HG03469 (cell line): ENCODE data around the gene PEX5L.

Experiments used
- ATAC-seq: cut with Tn5 transposase; IDR thresholded peaks from one replicate; pipeline ENCODE4 v1.9.1; 2021; ENCODE audit warnings: mild to moderate bottlenecking, moderate library complexity, moderate number of reproducible peaks; ENCODE audit not compliant: unreplicated experiment

The PEX5L gene

GRCh38 chr3:179957264-179957845 lies 79.4 kb downstream of the PEX5L start:
- ATAC-seq = no peak

- ATAC-seq = peak; percentile 94
These were observed 80.3 kb downstream of the PEX5L start for GRCh38 chr3:179956416-179956830.

DNA sequence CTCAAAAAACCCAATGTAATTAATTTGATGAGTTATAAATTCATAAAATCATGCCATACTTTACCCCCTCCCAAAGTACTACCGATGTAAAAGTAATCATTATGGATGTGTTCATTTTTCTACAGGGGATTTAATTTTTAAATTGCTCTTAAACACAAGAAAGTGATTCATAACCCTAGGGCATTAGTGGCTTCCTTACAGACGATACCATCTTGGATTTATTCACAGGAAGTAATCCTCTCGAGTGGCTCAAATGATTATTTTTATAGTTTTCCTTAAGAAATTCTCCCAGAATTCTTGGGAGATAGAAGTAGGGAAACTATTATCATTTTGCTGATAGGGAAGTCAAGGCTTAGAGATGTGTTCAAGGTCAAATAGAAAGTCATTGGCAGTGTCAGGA lies 80.9 kb downstream of the PEX5L start:
- no peak for ATAC-seq

DNA sequence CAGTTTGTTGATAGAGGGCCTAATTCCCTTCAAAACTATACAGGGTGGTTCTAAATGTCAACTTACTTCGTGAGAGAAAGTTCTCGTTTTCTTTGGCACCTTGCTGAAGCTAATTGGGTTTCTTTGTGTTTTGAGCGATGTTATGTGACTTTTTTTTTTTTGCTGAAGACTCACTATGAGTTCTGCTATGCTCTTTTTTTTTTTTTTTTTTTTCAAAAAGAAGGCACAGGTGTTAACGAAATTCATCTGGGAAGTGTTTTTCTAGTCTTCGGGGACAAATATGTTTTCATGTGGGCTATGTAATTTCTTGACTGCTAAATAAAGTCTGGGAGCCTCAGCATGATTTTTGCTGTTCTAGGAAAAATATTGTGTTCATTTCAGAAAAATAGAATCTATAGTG lies 81.5 kb downstream of the PEX5L start:
- no peak for ATAC-seq

GRCh38 chr3:179953993-179954870 lies 82.5 kb downstream of the PEX5L start:
- ATAC-seq = no peak

DNA sequence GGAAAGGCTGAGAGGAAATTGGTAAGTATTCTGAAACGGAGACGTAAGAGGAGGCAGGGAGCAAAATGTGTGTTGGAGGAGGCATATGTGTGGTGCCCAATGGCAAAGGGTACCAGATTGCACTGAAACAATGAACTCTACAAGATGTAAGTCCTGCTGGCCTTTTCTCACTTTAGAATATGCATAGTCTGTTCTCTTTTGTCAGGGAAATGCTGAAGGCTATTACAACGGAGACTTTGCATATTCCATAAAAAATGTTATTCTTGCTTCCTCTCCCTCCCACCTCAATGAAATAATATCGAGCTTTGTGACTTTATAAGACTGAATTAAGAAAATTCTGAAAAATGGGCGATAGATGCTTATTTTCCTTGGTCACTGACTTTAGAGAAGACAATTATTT lies 85.9 kb downstream of the PEX5L start:
- ATAC-seq = no peak

DNA sequence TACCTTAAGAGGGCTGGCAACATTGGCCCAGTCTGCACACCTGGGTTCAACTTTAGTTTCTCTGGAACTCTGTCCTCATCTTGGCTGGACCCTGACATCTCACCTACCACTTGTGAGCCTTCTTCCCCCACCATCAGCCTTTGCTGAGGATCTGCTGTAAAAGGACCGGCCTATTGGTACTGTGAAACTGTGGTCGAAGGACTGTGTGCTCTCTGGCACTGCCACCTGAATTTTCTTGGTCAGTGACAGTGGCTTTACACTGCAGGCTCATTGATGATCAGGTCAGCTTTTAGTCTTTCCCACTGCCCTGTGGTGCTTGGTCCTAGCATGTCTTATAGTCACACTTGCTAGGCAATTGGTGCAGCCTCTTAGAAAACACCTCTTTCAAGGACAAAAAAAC lies 86.9 kb downstream of the PEX5L start:
- no peak for ATAC-seq

- peak; percentile 67 for ATAC-seq
These were observed 87.3 kb downstream of the PEX5L start for GRCh38 chr3:179949412-179949811.

DNA sequence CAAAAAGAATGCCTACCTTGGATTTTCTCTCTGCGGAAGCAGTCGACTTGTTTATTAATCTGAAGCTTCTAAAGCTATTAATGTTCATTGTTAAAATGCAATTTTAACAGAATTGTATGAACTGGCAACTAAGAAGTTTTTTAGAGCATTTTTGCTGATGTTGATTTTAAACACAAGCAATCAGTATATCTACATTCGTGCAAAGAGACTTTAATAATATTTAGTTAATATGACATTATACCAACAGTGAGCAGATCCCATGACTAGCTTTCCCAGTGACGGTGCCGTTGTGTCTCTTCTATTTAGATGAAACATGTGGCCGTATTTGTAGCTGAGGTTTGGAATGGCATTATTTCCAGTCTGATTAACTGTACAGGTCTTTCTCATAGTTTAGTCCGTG lies 88.0 kb downstream of the PEX5L start:
- no peak for ATAC-seq

DNA sequence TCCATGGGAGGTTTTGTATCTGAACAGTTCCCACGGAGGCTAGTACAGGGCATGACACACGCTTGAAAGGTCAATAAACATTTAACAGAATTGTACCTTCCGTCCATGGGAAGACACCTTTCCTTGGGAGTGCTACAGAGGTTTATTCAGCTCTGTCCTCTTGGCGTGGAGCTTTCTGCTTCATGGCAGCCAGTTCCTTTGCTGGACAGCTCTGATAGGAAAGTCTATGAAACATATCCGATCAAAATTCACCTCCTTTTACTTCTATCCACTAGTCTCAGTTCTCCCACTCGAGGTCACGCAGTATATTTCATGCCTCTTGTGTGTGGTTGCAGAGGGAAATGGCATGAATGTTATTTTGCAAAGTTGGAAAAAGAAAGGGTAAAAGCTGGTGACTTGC lies 91.2 kb downstream of the PEX5L start:
- ATAC-seq = no peak

DNA sequence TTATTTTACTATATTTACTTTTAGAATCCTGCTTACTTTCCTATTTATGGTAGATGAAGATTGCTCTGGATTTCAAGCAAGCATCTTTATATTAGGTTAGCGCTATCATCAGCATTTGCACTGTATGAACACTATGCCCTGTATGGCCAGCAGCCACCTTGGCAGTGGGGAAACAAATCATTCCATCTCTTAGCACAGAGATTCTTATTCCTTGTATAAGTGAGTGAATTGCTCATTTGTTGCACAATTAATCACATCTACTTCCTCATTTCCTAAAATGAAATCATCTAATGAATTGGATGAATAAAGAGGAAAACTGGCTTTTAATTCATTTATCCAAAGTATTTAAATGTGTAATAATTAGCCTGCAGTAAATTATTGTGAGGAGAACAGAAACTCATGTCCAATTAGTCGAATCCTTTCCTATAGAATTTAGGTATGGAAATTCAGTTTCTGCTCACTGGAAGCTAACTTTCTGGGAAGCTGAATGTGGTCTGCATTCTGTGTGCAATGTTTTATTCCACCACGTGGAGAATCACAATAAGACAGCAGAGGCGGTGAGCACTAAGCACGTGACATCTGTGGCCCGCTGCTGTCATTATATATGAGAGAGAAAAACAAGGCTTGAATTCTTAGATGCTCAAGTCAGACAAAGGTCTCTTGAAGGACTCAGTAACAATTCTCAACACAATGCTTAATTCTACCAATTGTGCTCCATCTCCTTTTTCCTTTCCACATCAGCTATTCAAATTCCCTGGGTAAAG lies 93.4 kb downstream of the PEX5L start:
- no peak for ATAC-seq

GRCh38 chr3:179942553-179943075 lies 94.1 kb downstream of the PEX5L start:
- ATAC-seq = no peak

GRCh38 chr3:179935710-179936109 lies 101.0 kb downstream of the PEX5L start:
- no peak for ATAC-seq

GRCh38 chr3:179933914-179934313 lies 102.8 kb downstream of the PEX5L start:
- no peak for ATAC-seq

DNA sequence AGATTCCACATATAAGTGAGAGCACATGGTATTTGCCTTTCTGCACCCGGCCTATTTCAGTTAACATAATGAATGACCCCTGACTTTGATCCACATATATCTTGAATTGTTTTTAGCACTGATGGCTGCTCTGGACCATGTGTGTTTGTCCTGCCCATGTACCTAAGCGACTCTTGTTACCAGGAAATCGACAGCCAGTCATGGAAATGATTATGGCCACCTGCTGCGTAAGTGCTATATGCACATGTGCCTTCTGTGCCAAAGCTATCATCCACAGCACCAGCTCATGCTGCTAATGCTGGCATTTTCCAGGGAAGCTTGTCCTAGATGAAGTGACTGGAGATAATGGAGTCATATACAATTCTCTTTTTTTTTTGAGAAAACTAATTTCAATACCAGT lies 103.7 kb downstream of the PEX5L start:
- ATAC-seq = no peak

DNA sequence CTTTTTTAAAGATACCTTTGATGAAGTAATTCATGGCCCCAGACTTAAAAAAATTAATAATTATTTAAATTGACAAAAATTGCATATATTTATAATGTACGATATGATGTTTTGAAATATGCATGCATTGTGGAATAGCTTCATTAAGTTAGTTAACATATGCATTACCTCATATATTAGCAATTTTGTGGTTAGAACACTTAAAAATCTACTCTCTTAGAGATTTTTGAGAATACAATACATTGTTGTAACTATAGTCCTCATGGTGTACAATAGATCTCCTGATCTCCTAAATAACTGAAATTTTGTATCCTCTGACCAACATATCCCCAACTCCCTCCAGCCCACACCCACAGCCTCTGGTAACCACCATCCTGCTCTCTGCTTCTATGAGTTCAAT lies 104.1 kb downstream of the PEX5L start:
- ATAC-seq = no peak

- ATAC-seq = no peak
These were observed 107.6 kb downstream of the PEX5L start for GRCh38 chr3:179929091-179929529.

GRCh38 chr3:179927191-179927590 lies 109.5 kb downstream of the PEX5L start:
- no peak for ATAC-seq

DNA sequence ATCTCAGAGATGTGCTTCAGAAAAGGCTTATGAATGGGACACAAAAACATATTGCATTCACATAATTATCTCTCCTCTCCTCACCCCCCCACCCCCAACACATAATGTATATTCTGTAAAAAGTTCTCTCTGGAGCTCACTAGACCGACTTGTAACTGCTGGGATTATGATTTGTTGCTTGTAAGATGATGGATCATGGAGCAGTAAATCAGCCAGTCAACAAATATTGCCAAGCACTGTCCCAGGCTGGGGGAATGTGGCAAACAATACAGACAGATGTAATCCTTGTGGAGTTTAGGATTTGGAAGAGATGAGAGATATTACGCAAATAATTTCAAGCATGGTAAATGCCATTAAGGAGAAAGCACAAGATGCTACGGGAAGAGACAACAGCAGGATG lies 114.8 kb downstream of the PEX5L start:
- no peak for ATAC-seq

- ATAC-seq = peak; percentile 99
These were observed 115.2 kb downstream of the PEX5L start for GRCh38 chr3:179921500-179921899.

GRCh38 chr3:179907784-179908482 lies 128.8 kb downstream of the PEX5L start:
- ATAC-seq = no peak
